SU-DHL-6 (cell line): Measurements from ENCODE around the gene GNAT3.

ENCODE experiments used
- H2AFZ ChIP-seq: fragments of 200-600 bp; sonication (generic); 2 replicates; pipeline ENCODE4 v1.6.1; 2014; ENCODE audit warnings: low read depth, mild to moderate bottlenecking, moderate library complexity, mixed read lengths, antibody characterized with exemption, low read length; ENCODE audit not compliant: severe bottlenecking
- H3F3A ChIP-seq: fragments of 200-600 bp; shearing (Covaris generic); 2 replicates; pipeline ENCODE4 v1.6.0; 2016; ENCODE audit warnings: antibody characterized with exemption, mild to moderate bottlenecking; ENCODE audit not compliant: insufficient read depth
- H3K27ac ChIP-seq: fragments of 200-600 bp; sonication (generic); 2 replicates; pipeline ENCODE4 v1.5.1; 2016; ENCODE audit warnings: low read depth, mild to moderate bottlenecking, low read length, moderate library complexity, mixed read lengths
- H3K27me3 ChIP-seq: fragments of 200-600 bp; sonication (generic), shearing (Covaris generic); 2 replicates; pipeline ENCODE4 v1.6.0; 2014; ENCODE audit warnings: mild to moderate bottlenecking, low read length
- H3K36me3 ChIP-seq: fragments of 200-600 bp; sonication (generic); 2 replicates; pipeline ENCODE4 v1.6.1; 2014; ENCODE audit warnings: mild to moderate bottlenecking, low read length, mixed read lengths
- H3K4me2 ChIP-seq: fragments of 300-600, 200-600 bp; shearing (Covaris generic), sonication (generic); 2 replicates; pipeline ENCODE4 v1.6.0; 2014; ENCODE audit warnings: low read length, low read depth, mild to moderate bottlenecking; ENCODE audit not compliant: poor library complexity, severe bottlenecking
- H3K4me3 ChIP-seq: fragments of 200-600 bp; sonication (generic); 2 replicates; pipeline ENCODE4 v1.5.1; 2014; ENCODE audit warnings: antibody characterized with exemption, low read length, mild to moderate bottlenecking, mixed read lengths; ENCODE audit not compliant: insufficient read depth, poor library complexity, severe bottlenecking
- H3K79me2 ChIP-seq: fragments of 200-600 bp; sonication (generic); 2 replicates; pipeline ENCODE4 v1.6.1; 2014; ENCODE audit warnings: mild to moderate bottlenecking, low read length, moderate library complexity; ENCODE audit not compliant: insufficient read depth
- H3K9ac ChIP-seq: fragments of 200-600 bp; sonication (generic); 2 replicates; pipeline ENCODE4 v1.7.0; 2014; ENCODE audit warnings: mild to moderate bottlenecking, low read length
- H3K9me2 ChIP-seq: fragments of 200-600 bp; sonication (generic); replicated peaks from 2 replicates; pipeline ENCODE4 v1.6.1; 2014; ENCODE audit warnings: low read length; ENCODE audit not compliant: insufficient read depth
- H3K9me3 ChIP-seq: fragments of 200-600 bp; sonication (generic); 2 replicates; pipeline ENCODE4 v1.6.1; 2014; ENCODE audit warnings: low read length, mixed read lengths; ENCODE audit not compliant: insufficient read depth
- H4K20me1 ChIP-seq: fragments of 200-600 bp; sonication (generic); 2 replicates; pipeline ENCODE4 v1.6.1; 2014; ENCODE audit warnings: low read depth, mild to moderate bottlenecking, antibody characterized with exemption, low read length, moderate library complexity, mixed read lengths
- EZH2phosphoT487 ChIP-seq: fragments of 200-600 bp; sonication (generic), shearing (Covaris generic); conservative IDR thresholded peaks from 2 replicates; pipeline ENCODE4 v1.6.1; 2018; ENCODE audit warnings: mild to moderate bottlenecking, antibody characterized with exemption, low read length, moderate library complexity, mixed read lengths
- TF ChIP-seq, protein P1 (sequence below): fragments of 200-600 bp; sonication (generic); IDR thresholded peaks from one replicate; pipeline ENCODE4 v1.5.1; 2017; ENCODE audit warnings: antibody characterized with exemption, mild to moderate bottlenecking, low read length, moderate library complexity; ENCODE audit not compliant: insufficient read depth, poor library complexity, severe bottlenecking

GNAT3 gene

DNA sequence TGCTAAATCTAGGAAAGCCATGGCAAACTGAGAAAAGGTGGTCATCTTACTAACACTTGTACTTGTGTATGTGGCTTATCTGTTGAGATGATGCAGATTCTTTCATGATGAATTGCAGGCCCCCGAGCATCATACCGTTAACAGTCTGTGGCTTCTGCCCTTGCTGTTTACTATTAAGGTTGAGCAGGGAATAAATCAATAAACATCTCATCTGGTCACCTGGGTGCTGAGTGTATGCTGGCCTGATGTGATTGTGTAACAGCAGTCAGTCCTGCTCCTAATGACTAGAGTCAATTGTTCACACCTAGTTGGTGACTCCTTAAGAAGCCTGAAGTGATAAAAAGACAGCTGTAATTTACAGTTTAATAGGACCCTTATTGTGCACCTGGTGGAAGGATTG is 8.3 kb upstream of the GNAT3 start:
- Histone ChIP-seq H3F3A (no peaks in the 10 kb centered on the region), H4K20me1 (no peaks in the 10 kb centered on the region), H3K9me2 (no peaks in the 10 kb centered on the region), H3K27ac (no peak overlapping the region), H3K4me3 (no peak overlapping the region), H3K4me2 (no peak overlapping the region), H3K9me3 (no peaks in the 10 kb centered on the region), H3K79me2 (no peaks in the 10 kb centered on the region), H3K36me3 (no peaks in the 10 kb centered on the region), H3K9ac (no peak overlapping the region), H2AFZ (no peak overlapping the region), H3K27me3 (no peaks in the 10 kb centered on the region)
- TF ChIP-seq EZH2phosphoT487 = no peak
- TF ChIP-seq, protein P1, sequence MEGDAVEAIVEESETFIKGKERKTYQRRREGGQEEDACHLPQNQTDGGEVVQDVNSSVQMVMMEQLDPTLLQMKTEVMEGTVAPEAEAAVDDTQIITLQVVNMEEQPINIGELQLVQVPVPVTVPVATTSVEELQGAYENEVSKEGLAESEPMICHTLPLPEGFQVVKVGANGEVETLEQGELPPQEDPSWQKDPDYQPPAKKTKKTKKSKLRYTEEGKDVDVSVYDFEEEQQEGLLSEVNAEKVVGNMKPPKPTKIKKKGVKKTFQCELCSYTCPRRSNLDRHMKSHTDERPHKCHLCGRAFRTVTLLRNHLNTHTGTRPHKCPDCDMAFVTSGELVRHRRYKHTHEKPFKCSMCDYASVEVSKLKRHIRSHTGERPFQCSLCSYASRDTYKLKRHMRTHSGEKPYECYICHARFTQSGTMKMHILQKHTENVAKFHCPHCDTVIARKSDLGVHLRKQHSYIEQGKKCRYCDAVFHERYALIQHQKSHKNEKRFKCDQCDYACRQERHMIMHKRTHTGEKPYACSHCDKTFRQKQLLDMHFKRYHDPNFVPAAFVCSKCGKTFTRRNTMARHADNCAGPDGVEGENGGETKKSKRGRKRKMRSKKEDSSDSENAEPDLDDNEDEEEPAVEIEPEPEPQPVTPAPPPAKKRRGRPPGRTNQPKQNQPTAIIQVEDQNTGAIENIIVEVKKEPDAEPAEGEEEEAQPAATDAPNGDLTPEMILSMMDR = no peak

DNA sequence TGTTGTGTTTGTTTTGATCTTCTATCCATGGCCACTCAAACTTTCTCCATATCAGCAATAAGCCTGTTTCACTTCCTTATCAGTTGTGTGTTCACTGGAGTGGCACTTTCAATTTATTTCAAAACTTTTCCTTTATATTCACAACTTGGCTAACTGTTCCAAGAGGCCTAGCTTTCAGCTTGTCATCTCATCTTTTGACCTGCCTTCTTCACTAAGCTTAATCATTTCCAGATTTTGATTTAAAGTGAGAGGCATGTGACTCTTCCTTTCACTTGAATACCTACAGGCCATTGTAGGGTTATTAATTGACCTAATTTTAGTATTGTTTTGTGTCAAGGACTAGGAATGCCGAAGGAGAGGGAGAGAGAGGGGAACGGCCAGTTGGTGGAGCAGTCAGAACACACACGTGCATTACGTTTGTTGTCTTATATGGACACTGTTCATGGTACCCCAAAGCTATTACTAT is 5.5 kb upstream of the GNAT3 start:
- Histone ChIP-seq H3K27me3 (no peaks in the 10 kb centered on the region), H3K9ac (no peak overlapping the region), H3F3A (no peaks in the 10 kb centered on the region), H3K9me3 (no peaks in the 10 kb centered on the region), H3K9me2 (no peaks in the 10 kb centered on the region), H3K36me3 (no peaks in the 10 kb centered on the region), H3K4me3 (no peak overlapping the region), H3K27ac (no peak overlapping the region), H3K79me2 (no peaks in the 10 kb centered on the region), H2AFZ (no peak overlapping the region), H4K20me1 (no peaks in the 10 kb centered on the region), H3K4me2 (no peak overlapping the region)
- TF ChIP-seq EZH2phosphoT487 = no peak
- TF ChIP-seq, protein P1 = no peak

DNA sequence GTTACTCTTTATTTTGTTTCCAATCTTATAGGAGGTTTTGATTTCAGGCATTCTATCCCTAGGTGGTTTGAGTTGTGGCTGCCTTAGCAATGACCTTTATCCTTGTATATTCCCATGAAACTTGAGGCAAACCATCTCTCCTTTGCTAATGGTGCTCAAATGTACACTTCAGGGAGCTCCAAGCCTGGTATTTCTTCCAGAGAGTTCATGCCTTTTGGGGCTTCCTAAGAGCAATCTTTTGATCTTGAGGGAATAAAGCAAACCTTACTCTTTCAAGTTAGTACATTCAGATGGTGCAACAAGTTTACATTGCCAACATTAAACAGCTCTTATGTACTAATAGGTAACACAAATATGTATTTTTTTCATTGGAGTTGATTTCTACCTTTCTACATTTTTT is 3.4 kb upstream of the GNAT3 start:
- H3F3A ChIP-seq = no peaks in the 10 kb centered on the region
- H3K36me3 ChIP-seq = no peaks in the 10 kb centered on the region
- H3K27me3 ChIP-seq = no peaks in the 10 kb centered on the region
- H2AFZ ChIP-seq = no peak overlapping the region
- no peaks in the 10 kb centered on the region for H3K79me2 ChIP-seq
- no peak overlapping the region for H3K4me3 ChIP-seq
- H3K9me3 ChIP-seq = no peaks in the 10 kb centered on the region
- no peaks in the 10 kb centered on the region for H3K9me2 ChIP-seq
- H3K27ac ChIP-seq = no peak overlapping the region
- H4K20me1 ChIP-seq = no peaks in the 10 kb centered on the region
- H3K9ac ChIP-seq = no peak overlapping the region
- no peak overlapping the region for H3K4me2 ChIP-seq
- no peak for TF ChIP-seq EZH2phosphoT487
- TF ChIP-seq, protein P1 = no peak
